HepG2 (cell line): Measurements from ENCODE around the gene NKAIN4. TPM values are rescaled to one million over a fixed set of nuclear protein-coding genes. Genes with fewer than 3 reads are reported as not detected.

Source experiments
- ASH2L ChIP-seq: fragments of 300-600, 200-600 bp; sonication (generic); IDR thresholded peaks from 2 replicates; pipeline ENCODE4 v1.7.0; 2017; ENCODE audit warnings: low read depth, mild to moderate bottlenecking, moderate library complexity, mixed read lengths, low read length; ENCODE audit not compliant: insufficient read length
- DMAP1 ChIP-seq: IDR thresholded peaks from 2 replicates; pipeline ENCODE4 v1.6.1; 2016
- E2F1 ChIP-seq: sonication (generic); formaldehyde crosslinking; IDR thresholded peaks from 2 replicates; pipeline ENCODE4 v1.5.0; 2020; ENCODE audit warnings: missing genetic modification reagents
- FOSL2 ChIP-seq: sonication (generic); formaldehyde crosslinking; IDR thresholded peaks from 2 replicates; pipeline ENCODE4 v1.4.0; 2020; ENCODE audit warnings: missing genetic modification reagents
- GABPB1 ChIP-seq: IDR thresholded peaks from 2 replicates; pipeline ENCODE4 v1.6.1; 2016; ENCODE audit warnings: mild to moderate bottlenecking, missing genetic modification reagents, moderate library complexity, missing compliant biosample characterization
- GMEB1 ChIP-seq: sonication (generic); formaldehyde crosslinking; IDR thresholded peaks from 2 replicates; pipeline ENCODE4 v1.5.1; 2020; ENCODE audit warnings: missing genetic modification reagents, mild to moderate bottlenecking, borderline replicate concordance
- HNF4A ChIP-seq: sonication (generic); formaldehyde crosslinking; IDR thresholded peaks from 2 replicates; pipeline ENCODE4 v1.4.0; 2020; ENCODE audit warnings: missing genetic modification reagents
- HNRNPL ChIP-seq: fragments of 200-400 bp; formaldehyde crosslinking; IDR thresholded peaks from 2 replicates; pipeline ENCODE4 v1.6.1; 2017; ENCODE audit warnings: mild to moderate bottlenecking, low read depth, low read length
- IRF2 ChIP-seq: IDR thresholded peaks from 2 replicates; pipeline ENCODE4 v1.6.1; 2018; ENCODE audit warnings: missing genetic modification reagents, missing compliant biosample characterization
- KDM2A ChIP-seq: sonication (generic); formaldehyde crosslinking; IDR thresholded peaks from 2 replicates; pipeline ENCODE4 v1.4.0; 2020; ENCODE audit warnings: low read depth, missing genetic modification reagents, borderline replicate concordance
- KDM5B ChIP-seq: sonication (generic); formaldehyde crosslinking; IDR thresholded peaks from 2 replicates; pipeline ENCODE4 v1.4.0; 2020; ENCODE audit warnings: missing genetic modification reagents, mild to moderate bottlenecking, borderline replicate concordance
- KLF15 ChIP-seq: sonication (generic); formaldehyde crosslinking; IDR thresholded peaks from 2 replicates; pipeline ENCODE4 v1.8.1; 2023; ENCODE audit warnings: borderline replicate concordance, mild to moderate bottlenecking, inconsistent platforms, missing genetic modification reagents, mixed read lengths
- MAFG ChIP-seq: sonication (generic); formaldehyde crosslinking; IDR thresholded peaks from 2 replicates; pipeline ENCODE4 v1.5.1; 2020; ENCODE audit warnings: mild to moderate bottlenecking, missing genetic modification reagents
- NCOA1 ChIP-seq: sonication (generic); formaldehyde crosslinking; IDR thresholded peaks from 2 replicates; pipeline ENCODE4 v1.9.0; 2021; ENCODE audit warnings: missing genetic modification reagents
- NR2F1 ChIP-seq, 2 experiments: fragments of 450-650 bp in 1 of 2; formaldehyde crosslinking in 1 of 2; IDR thresholded peaks; 2 replicates each; pipeline versions ENCODE4 v1.5.0 to v1.6.1; 2016 to 2020; ENCODE audit warnings: mild to moderate bottlenecking in 1 of 2, missing compliant biosample characterization in 1 of 2, missing genetic modification reagents in 1 of 2, moderate library complexity in 1 of 2
- PHB2 ChIP-seq: fragments of 450-650 bp; IDR thresholded peaks from 2 replicates; pipeline ENCODE4 v1.6.1; 2018; ENCODE audit not compliant: partially characterized antibody
- RXRA ChIP-seq: sonication (generic); formaldehyde crosslinking; IDR thresholded peaks from 2 replicates; pipeline ENCODE4 v1.5.1; 2020; ENCODE audit warnings: missing genetic modification reagents
- SIN3B ChIP-seq: fragments of 150-350 bp; IDR thresholded peaks from 2 replicates; pipeline ENCODE4 v1.6.1; 2014; ENCODE audit warnings: low read length
- TAF1 ChIP-seq: sonication (generic); formaldehyde crosslinking; IDR thresholded peaks from 2 replicates; pipeline ENCODE4 v1.4.0; 2020; ENCODE audit warnings: missing genetic modification reagents
- TEAD2 ChIP-seq: sonication (generic); formaldehyde crosslinking; IDR thresholded peaks from 2 replicates; pipeline ENCODE4 v1.9.0; 2021; ENCODE audit warnings: missing genetic modification reagents
- ZNF20 ChIP-seq: sonication (generic); formaldehyde crosslinking; IDR thresholded peaks from 2 replicates; pipeline ENCODE4 v1.4.0; 2020; ENCODE audit warnings: mild to moderate bottlenecking, moderate library complexity, missing genetic modification reagents
- ZNF274 ChIP-seq: sonication (generic); formaldehyde crosslinking; IDR thresholded peaks from 2 replicates; pipeline ENCODE4 v1.5.1; 2020; ENCODE audit warnings: mild to moderate bottlenecking, missing genetic modification reagents
- ZNF30 ChIP-seq: sonication (generic); formaldehyde crosslinking; IDR thresholded peaks from 2 replicates; pipeline ENCODE4 v1.5.0; 2020; ENCODE audit warnings: mild to moderate bottlenecking, missing genetic modification reagents
- ZNF431 ChIP-seq: sonication (generic); formaldehyde crosslinking; IDR thresholded peaks from 2 replicates; pipeline ENCODE4 v1.9.0; 2022; ENCODE audit warnings: missing genetic modification reagents, low read depth, mild to moderate bottlenecking, borderline replicate concordance
- ZNF576 ChIP-seq: sonication (generic); formaldehyde crosslinking; IDR thresholded peaks from 2 replicates; pipeline ENCODE4 v1.4.0; 2020; ENCODE audit warnings: mild to moderate bottlenecking, missing genetic modification reagents
- ZNF776 ChIP-seq: sonication (generic); formaldehyde crosslinking; IDR thresholded peaks from 2 replicates; pipeline ENCODE4 v1.4.0; 2020; ENCODE audit warnings: mild to moderate bottlenecking, missing genetic modification reagents
- ZNF780A ChIP-seq: sonication (generic); formaldehyde crosslinking; IDR thresholded peaks from 2 replicates; pipeline ENCODE4 v1.8.0; 2022; ENCODE audit warnings: mild to moderate bottlenecking, missing genetic modification reagents, moderate library complexity
- ZNF816 ChIP-seq: sonication (generic); formaldehyde crosslinking; IDR thresholded peaks from 2 replicates; pipeline ENCODE4 v1.8.0; 2022; ENCODE audit warnings: missing genetic modification reagents, mild to moderate bottlenecking, borderline replicate concordance
- ZNF83 ChIP-seq: sonication (generic); formaldehyde crosslinking; IDR thresholded peaks from 2 replicates; pipeline ENCODE4 v1.4.0; 2020; ENCODE audit warnings: missing genetic modification reagents, mild to moderate bottlenecking, borderline replicate concordance
- ZSCAN20 ChIP-seq: sonication (generic); formaldehyde crosslinking; IDR thresholded peaks from 2 replicates; pipeline ENCODE4 v1.4.0; 2020; ENCODE audit warnings: missing genetic modification reagents, mild to moderate bottlenecking, borderline replicate concordance
- polyA plus RNA-seq, 8 experiments: library from polyadenylated mRNA; depleted of rRNA in 3 of 8; stranded (reverse) in 7 of 8; unstranded in 1 of 8; fragments of >200 nt; fragmentation: Illumina TruSeq in 4 of 8; extraction: Trizol in 4 of 8; gene quantifications; 2 replicates each; pipeline versions ENCODE4 v1.2.1 to v1.2.3, GENCODE V29; 2011 to 2016; ENCODE audit warnings: low read depth in 4 of 8, missing spikeins in 1 of 8, mixed read lengths in 1 of 8; ENCODE audit not compliant: insufficient read depth in 1 of 8
- total RNA-seq, 5 experiments: library from RNA; depleted of rRNA; stranded (reverse); fragments of >200 nt; fragmentation: Illumina TruSeq; extraction: Trizol; gene quantifications; 2 replicates each; pipeline ENCODE4 v1.2.3, GENCODE V29; 2016; ENCODE audit warnings: low read depth in 1 of 5

The NKAIN4 gene
- total and polyA plus RNA-seq, 2 of the 13 experiments (the other 11 are each of a cell fraction or from before 2014, with no cell fraction given), result not detected

GRCh38 chr20:63290677-63291472, 36.6 kb upstream of the NKAIN4 start (continued):
- TF ChIP-seq KDM2A (CRISPR knock-in tag) (peak; percentile 87), ZNF431 (CRISPR knock-in tag) (peak; percentile 39; the same call in 1 of the 2 replicates), ZNF20 (CRISPR knock-in tag) (no peak), HNF4A (peak; percentile 31; the same call in 1 of the 2 replicates), FOSL2 (CRISPR knock-in tag) (no peak), KDM5B (no peak), TEAD2 (CRISPR knock-in tag) (no peak), PHB2 (no peak), MAFG (no peak), RXRA (CRISPR knock-in tag) (peak; percentile 40), ZNF816 (CRISPR knock-in tag) (no peak), ZNF776 (CRISPR knock-in tag) (peak; percentile 87), NR2F1 (CRISPR knock-in tag; IDR thresholded peaks at IDR 0.05) (no peak), KLF15 (CRISPR knock-in tag) (peak; percentile 66; the same call in 1 of the 2 replicates), ZNF780A (no peak), TAF1 (CRISPR knock-in tag) (no peak; the same call in 1 of the 2 replicates), ZNF274 (CRISPR knock-in tag) (0 out of 2 replicates have a peak, but pooled peaks have one; percentile 11), GMEB1 (CRISPR knock-in tag) (peak; percentile 31; the same call in 1 of the 2 replicates), NCOA1 (CRISPR knock-in tag) (no peak), ZSCAN20 (CRISPR knock-in tag) (0 out of 2 replicates have a peak, but pooled peaks have one; percentile 67), ASH2L (no peak), HNRNPL (peak; percentile 99), GABPB1 (CRISPR knock-in tag) (peak; percentile 61), SIN3B (no peak), E2F1 (CRISPR knock-in tag) (no peak), IRF2 (CRISPR knock-in tag) (no peak), ZNF83 (CRISPR knock-in tag) (no peak), ZNF576 (CRISPR knock-in tag) (no peak), DMAP1 (CRISPR knock-in tag) (no peak), ZNF30 (CRISPR knock-in tag) (no peak)
